M059J (cell line): Measurements from ENCODE around the gene ADNP2. TPM values are rescaled to one million over a fixed set of nuclear protein-coding genes. Genes with fewer than 3 reads are reported as not detected.
"Not testable (repeated sequence)": the region's sequence is repeated elsewhere in the genome, so short reads cannot be mapped to it uniquely, and the experiment has no call there.

ENCODE experiments used
- DNase-seq: peaks from one replicate; pipeline ENCODE4 v3.0.0-alpha.2; 2012; ENCODE audit warnings: low read depth
- total RNA-seq: library from RNA; depleted of rRNA; stranded (reverse); fragments of >200 nt; shearing (Covaris generic); gene quantifications from 2 replicates; pipeline ENCODE4 v1.2.3, GENCODE V29; 2014

Gene ADNP2
- total RNA-seq, 1 experiment from 2014 or later: 28.7 TPM

DNA sequence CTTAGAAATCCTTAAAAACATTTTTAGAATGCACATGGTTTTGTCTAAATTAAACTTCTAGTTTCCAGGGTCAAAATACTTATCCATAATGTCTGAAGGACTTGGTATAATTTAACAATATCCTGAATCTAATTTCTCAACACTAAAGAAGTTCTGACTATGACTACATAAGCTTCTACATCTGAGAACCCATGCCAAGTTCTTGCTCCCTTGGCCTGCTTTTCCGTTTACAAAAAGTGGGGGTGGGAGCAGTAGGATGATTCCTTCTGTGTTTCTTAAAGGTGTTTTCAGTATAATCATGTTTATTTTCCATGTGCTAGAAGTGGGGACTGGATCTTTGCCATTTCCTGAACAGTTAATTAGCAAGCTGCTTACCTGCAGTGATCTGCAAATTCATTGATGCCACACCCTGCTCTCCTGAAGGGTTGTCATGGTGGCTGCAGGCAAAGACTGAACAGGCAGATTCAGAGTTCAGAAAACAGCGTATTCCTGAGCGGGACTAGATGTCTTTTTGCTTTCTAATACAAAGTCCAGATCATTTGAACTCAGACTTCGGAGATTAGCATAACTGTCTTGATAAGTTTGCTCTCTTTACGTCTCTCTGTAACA is 36.2 kb downstream of the ADNP2 start:
- no peak for DNase-seq

- DNase-seq: peak; percentile 42
Measured at GRCh38 chr18:80147037-80147417, 38.0 kb downstream of the ADNP2 start.

DNA sequence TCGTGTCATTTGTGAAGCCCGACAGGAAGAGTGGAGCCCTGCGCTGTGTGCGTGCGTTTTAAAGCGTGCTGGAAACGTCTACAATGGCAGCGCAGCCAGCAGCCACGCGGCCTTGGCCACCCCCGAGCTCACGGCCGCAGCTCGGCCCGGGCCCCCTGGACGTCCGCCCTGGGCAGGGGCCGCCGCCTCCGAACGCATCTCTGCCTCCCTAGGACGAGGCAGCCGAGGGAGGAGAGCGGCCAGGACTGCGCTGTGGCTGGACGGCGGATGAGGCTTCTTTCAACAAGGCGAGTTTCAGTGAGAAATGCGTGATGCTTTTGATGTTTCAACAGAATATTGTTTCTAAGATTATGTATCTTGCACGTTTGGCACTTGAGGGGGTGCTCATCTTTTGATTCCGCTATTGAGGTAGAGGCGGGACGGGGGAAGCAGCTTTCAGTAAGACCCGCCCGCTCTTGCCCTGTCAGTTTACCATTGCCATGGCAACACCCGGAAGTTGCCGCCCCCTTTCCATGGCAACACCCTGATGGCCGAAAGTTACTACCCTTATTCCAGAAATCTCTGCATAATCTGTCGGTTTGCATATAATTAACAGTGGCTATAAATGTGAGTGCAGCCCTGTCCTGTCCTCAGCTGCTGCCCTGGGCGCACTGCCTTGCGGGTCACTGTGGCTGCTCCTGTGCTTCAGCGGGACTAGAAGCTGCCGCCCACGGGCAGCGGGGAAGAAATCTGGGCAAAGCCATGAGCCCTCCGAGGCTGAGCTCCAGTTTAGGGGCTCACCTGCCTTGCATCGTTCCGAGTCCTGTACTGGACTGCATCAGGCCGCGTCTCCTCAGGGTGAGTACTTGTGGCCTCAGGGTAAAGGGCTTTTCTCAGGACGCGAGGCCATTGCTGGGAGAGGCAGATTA is 38.6 kb downstream of the ADNP2 start:
- peak; percentile 88 for DNase-seq

- DNase-seq: peak; percentile 5
Measured at GRCh38 chr18:80148326-80149199, 39.5 kb downstream of the ADNP2 start.

- no peak for DNase-seq
Measured at GRCh38 chr18:80149667-80150066, 40.6 kb downstream of the ADNP2 start.

- DNase-seq: peak; percentile 28
Measured at GRCh38 chr18:80154293-80154692, 45.2 kb downstream of the ADNP2 start.

DNA sequence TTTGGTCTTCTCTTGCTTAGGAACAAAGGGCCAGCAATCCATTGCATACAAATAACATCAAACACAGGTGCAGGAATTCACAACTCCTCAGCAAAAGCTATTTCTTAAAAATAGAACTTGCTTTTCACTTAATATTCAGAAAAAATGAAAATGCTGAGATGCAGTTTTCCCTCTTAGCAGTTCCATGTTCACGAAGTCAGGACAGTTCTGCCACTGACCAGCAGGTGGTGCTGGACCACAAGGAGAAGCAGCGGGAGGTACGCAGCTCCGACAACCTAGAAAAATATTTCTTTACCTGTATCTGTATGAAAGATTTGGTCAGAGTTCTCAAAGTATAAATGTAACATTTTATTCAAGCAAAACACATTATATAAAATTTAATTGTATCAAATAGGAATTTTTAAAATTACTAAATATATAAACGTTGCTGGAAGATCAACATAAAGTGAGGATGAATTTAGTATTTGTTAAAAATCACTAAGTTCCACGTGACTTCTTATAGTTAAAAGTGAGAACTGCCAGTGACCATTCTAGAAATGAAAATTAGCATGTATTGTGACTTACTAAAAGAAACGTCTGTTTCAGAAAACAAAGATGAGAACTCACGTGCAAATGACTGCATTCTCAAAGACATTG is 48.8 kb downstream of the ADNP2 start:
- DNase-seq: peak; percentile 46

DNA sequence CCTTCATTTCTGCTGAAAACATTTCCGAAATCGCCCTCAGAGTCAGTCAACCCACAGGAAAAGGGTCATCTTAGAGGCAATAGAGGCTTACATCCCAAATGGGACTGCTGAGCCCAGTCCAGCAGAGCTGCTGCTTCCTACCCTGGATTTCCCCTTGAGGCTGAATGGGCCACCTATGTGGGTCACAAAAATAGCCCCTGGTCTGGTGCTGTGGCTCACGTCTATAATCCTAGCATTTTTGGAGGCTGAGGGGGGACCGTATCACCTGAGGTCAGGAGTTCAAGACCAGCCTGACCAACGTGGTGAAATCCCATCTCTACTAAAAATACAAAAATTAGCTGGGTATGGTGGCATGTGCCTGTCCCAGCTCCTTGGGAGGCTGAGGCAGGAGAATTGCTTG is 49.3 kb downstream of the ADNP2 start:
- no peak for DNase-seq

GRCh38 chr18:80159713-80160636 is 50.9 kb downstream of the ADNP2 start:
- DNase-seq: no peak

- no peak for DNase-seq
Measured at GRCh38 chr18:80161781-80162417, 52.8 kb downstream of the ADNP2 start.

GRCh38 chr18:80163183-80163582 is 54.1 kb downstream of the ADNP2 start:
- DNase-seq: no peak

DNA sequence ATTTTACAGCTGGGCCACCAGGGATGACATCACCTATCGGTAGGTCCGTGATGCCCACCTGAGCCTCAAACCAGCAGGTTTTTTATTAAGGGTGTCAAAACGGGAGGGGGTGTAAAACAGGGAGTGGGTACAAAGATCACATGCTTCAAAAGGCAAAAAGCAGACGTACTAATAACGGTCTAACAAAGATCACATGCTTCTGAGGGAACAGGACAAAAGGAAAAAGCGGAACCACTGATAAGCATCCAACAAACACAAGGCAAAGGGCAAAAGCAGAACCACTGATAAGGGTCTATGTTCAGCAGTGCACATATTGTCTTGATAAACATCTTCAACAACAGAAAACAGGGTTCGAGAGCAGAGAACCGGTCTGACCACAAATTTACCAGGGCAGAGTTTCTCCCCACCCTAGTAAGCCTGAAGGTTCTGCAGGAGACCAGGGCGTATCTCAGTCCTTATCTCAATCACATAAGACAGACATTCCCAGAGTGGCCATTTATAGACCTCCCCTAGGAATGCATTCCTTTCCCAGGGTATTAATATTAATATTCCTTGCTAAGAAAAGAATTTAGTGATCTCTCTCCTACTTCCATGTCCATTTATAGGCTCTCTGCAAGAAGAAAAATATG is 55.8 kb downstream of the ADNP2 start:
- not testable (repeated sequence) for DNase-seq

DNA sequence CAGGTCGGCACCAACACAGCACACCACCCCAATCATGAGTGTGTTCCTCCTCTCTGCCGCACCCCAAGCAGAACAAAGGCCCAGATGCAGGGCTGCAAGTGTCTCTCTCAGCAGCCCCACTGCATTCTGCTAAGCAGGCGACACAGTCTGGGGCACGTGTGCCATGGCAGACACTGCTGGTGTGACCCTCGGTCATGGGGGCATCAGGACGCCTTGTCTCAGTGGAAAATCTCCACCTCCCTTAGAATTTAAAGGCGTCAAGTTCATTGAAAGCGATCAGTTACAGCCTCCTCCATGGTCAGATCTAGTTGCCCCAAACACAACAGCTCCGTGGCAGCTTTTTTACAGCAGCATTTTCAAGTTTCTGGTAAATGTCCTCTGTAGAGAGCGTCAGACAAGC is 57.2 kb downstream of the ADNP2 start:
- DNase-seq: no peak

GRCh38 chr18:80166725-80167124 is 57.7 kb downstream of the ADNP2 start:
- no peak for DNase-seq

- no peak for DNase-seq
Measured at GRCh38 chr18:80167331-80167730, 58.3 kb downstream of the ADNP2 start.

- DNase-seq: no peak
Measured at GRCh38 chr18:80167931-80168330, 58.9 kb downstream of the ADNP2 start.

DNA sequence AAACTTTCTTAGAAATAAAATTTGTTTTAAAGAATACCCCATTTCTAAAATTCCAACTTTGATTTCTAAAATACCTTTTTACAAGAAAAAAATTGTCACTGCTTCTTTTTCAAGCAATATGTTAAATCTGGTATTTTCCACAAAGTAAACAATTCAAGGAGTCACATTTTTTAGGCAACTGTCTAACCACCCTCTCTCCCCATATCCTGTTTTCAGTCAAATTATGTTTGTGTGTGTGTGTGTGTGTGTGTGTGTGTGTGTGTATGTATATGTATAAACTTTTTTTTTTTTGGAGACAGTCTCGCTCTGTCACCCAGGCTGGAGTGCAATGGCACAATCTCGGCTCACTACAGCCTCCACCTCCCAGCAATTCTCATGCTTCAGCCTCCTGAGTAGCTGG is 59.3 kb downstream of the ADNP2 start:
- DNase-seq: no peak

GRCh38 chr18:80168982-80169381 is 59.9 kb downstream of the ADNP2 start:
- DNase-seq: no peak

- DNase-seq: no peak
Measured at GRCh38 chr18:80169607-80170006, 60.5 kb downstream of the ADNP2 start.
